Measurements from ENCODE around the gene CPVL. TPM values are rescaled to one million over a fixed set of nuclear protein-coding genes. Genes with fewer than 3 reads are reported as not detected.

Gene CPVL
- total RNA-seq, 2 experiments from 2014 or later, result not detected

GRCh38 chr7:29013082-29013695, 133.1 kb downstream of the CPVL start:
- no peaks in the 10 kb centered on the region for H3K4me1 ChIP-seq (ENCODE audit: insufficient read depth, low read length, poor library complexity, severe bottlenecking)
- no peak for TF ChIP-seq CTCF (conservative IDR thresholded peaks at IDR 0.05; ENCODE audit: low read length)
- no peak for TF ChIP-seq EZH2phosphoT487 (IDR thresholded peaks at IDR 0.05; ENCODE audit: borderline replicate concordance, low read depth, low read length)
- no peak overlapping the region for H2AFZ ChIP-seq (ENCODE audit: low read length)
- H3K4me2 ChIP-seq (ENCODE audit: low read length), result no peak overlapping the region
- no peak overlapping the region for H3K27ac ChIP-seq (ENCODE audit: low read depth, low read length, poor library complexity, severe bottlenecking)
- DNase-seq (ENCODE audit: low spot score), result no peak
- H3K79me2 ChIP-seq (ENCODE audit: insufficient read depth, low read depth, low read length), result no peaks in the 10 kb centered on the region
- POLR2A ChIA-PET, result interaction anchor here (0.7 to 1.6 kb wide), 2 partner anchors 18 to 70 kb away, joined by 3 read pairs; no protein-coding TSS in a partner anchor
- CTCF ChIA-PET (ENCODE audit: unreplicated experiment), result no interaction called here
- no peaks in the 10 kb centered on the region for H3K9me2 ChIP-seq (ENCODE audit: insufficient read depth, low read length)
- H3K9me3 ChIP-seq (ENCODE audit: low read length), result no peaks in the 10 kb centered on the region
- intact Hi-C loops (cut with micrococcal nuclease; ENCODE audit: unreplicated experiment), result no loop called here
- H3K36me3 ChIP-seq (ENCODE audit: insufficient read depth, low read length), result no peaks in the 10 kb centered on the region
- no peaks in the 10 kb centered on the region for H4K20me1 ChIP-seq (ENCODE audit: insufficient read depth, low read length)
- no TSS peak for BruUV-seq (replicated peaks)
- H3K4me3 ChIP-seq (ENCODE audit: low read depth, low read length, poor library complexity, severe bottlenecking), result no peak overlapping the region

- no peaks in the 10 kb centered on the region for H3K9me3 ChIP-seq (ENCODE audit: low read length)
- ChIA-PET POLR2A (no interaction called here), CTCF (ENCODE audit: unreplicated experiment) (interaction anchor here (0.6 kb wide), 1 partner anchor 83 kb away, joined by 4 read pairs; no protein-coding TSS in a partner anchor)
- H3K36me3 ChIP-seq (ENCODE audit: insufficient read depth, low read length), result no peaks in the 10 kb centered on the region
- H3K9me2 ChIP-seq (ENCODE audit: insufficient read depth, low read length), result no peaks in the 10 kb centered on the region
- H3K79me2 ChIP-seq (ENCODE audit: insufficient read depth, low read depth, low read length), result no peaks in the 10 kb centered on the region
- H4K20me1 ChIP-seq (ENCODE audit: insufficient read depth, low read length), result no peaks in the 10 kb centered on the region
- TF ChIP-seq CTCF (conservative IDR thresholded peaks at IDR 0.05; ENCODE audit: low read length) (no peak), EZH2phosphoT487 (IDR thresholded peaks at IDR 0.05; ENCODE audit: borderline replicate concordance, low read depth, low read length) (no peak)
- H2AFZ ChIP-seq (ENCODE audit: low read length), result no peak overlapping the region
- intact Hi-C loops (cut with micrococcal nuclease; ENCODE audit: unreplicated experiment), result no loop called here
- H3K4me3 ChIP-seq (ENCODE audit: low read depth, low read length, poor library complexity, severe bottlenecking), result no peak overlapping the region
- no peak for DNase-seq (ENCODE audit: low spot score)
- no peak overlapping the region for H3K27ac ChIP-seq (ENCODE audit: low read depth, low read length, poor library complexity, severe bottlenecking)
- no peak overlapping the region for H3K4me2 ChIP-seq (ENCODE audit: low read length)
- BruUV-seq (replicated peaks), result no TSS peak
- no peaks in the 10 kb centered on the region for H3K4me1 ChIP-seq (ENCODE audit: insufficient read depth, low read length, poor library complexity, severe bottlenecking)
These were observed 136.4 kb downstream of the CPVL start for GRCh38 chr7:29009947-29010346.

GRCh38 chr7:29008590-29008989, 137.7 kb downstream of the CPVL start:
- no peak for DNase-seq (ENCODE audit: low spot score)
- intact Hi-C loops (cut with micrococcal nuclease; ENCODE audit: unreplicated experiment), result no loop called here
- POLR2A ChIA-PET, result interaction anchor here (0.7 to 0.8 kb wide), 3 partner anchors 166 to 1727 kb away, joined by 3 to 7 read pairs (median 6); no protein-coding TSS in a partner anchor
- Histone ChIP-seq H4K20me1 (ENCODE audit: insufficient read depth, low read length) (no peaks in the 10 kb centered on the region), H3K9me2 (ENCODE audit: insufficient read depth, low read length) (no peaks in the 10 kb centered on the region), H3K4me2 (ENCODE audit: low read length) (no peak overlapping the region), H2AFZ (ENCODE audit: low read length) (no peak overlapping the region), H3K27ac (ENCODE audit: low read depth, low read length, poor library complexity, severe bottlenecking) (no peak overlapping the region), H3K9me3 (ENCODE audit: low read length) (no peaks in the 10 kb centered on the region), H3K79me2 (ENCODE audit: insufficient read depth, low read depth, low read length) (no peaks in the 10 kb centered on the region), H3K36me3 (ENCODE audit: insufficient read depth, low read length) (no peaks in the 10 kb centered on the region), H3K4me1 (ENCODE audit: insufficient read depth, low read length, poor library complexity, severe bottlenecking) (no peaks in the 10 kb centered on the region), H3K4me3 (ENCODE audit: low read depth, low read length, poor library complexity, severe bottlenecking) (no peak overlapping the region)
- CTCF ChIA-PET (ENCODE audit: unreplicated experiment), result no interaction called here
- BruUV-seq (replicated peaks), result no TSS peak
- TF ChIP-seq CTCF (conservative IDR thresholded peaks at IDR 0.05; ENCODE audit: low read length) (no peak), EZH2phosphoT487 (IDR thresholded peaks at IDR 0.05; ENCODE audit: borderline replicate concordance, low read depth, low read length) (no peak)
